AG04449 (cell line): ENCODE results near the gene STARD4.

Experiments
- CTCF ChIA-PET: fragments of 350-600 bp; formaldehyde crosslinking; extraction: SDS; loops from one replicate; lab custom pipeline; 2021; ENCODE audit warnings: antibody characterized with exemption; lab: Yijun Ruan, JAX
- POLR2A ChIA-PET: fragments of 400-600, 350-600 bp; formaldehyde crosslinking; extraction: SDS; loops from one replicate; lab custom pipeline; 2020; ENCODE audit warnings: antibody characterized with exemption, inconsistent platforms; lab: Yijun Ruan, JAX
- DNase-seq: peaks from one replicate; pipeline ENCODE4 v3.0.0-alpha.2; 2010; ENCODE audit warnings: low read depth, low spot score
- H3K4me3 ChIP-seq: 2 replicates; pipeline ENCODE4 v1.5.1; 2011; ENCODE audit warnings: low read depth, mild to moderate bottlenecking, control low read depth, low read length
- CTCF ChIP-seq: IDR thresholded peaks from one replicate; pipeline ENCODE4 v1.5.1; 2011; ENCODE audit warnings: mild to moderate bottlenecking, moderate library complexity, low read length, control low read depth, inconsistent platforms; ENCODE audit not compliant: insufficient read depth; ENCODE audit errors: missing control alignments

Gene STARD4

GRCh38 chr5:111507276-111507675, 5.1 kb downstream of the STARD4 start:
- DNase-seq: no peak
- ChIA-PET CTCF (interaction anchor here (1.2 to 1.7 kb wide), 2 partner anchors 24 to 654 kb away, joined by 4 to 10 read pairs; no protein-coding TSS in a partner anchor), POLR2A (no interaction called here)
- no peak overlapping the region for H3K4me3 ChIP-seq
- no peak for TF ChIP-seq CTCF

- DNase-seq: no peak
- no peak overlapping the region for H3K4me3 ChIP-seq
- no peak for TF ChIP-seq CTCF
- ChIA-PET POLR2A (interaction anchor here (0.6 kb wide), 1 partner anchor 662 kb away, joined by 3 read pairs; no protein-coding TSS in a partner anchor), CTCF (interaction anchor here (0.6 to 0.7 kb wide), 2 partner anchors 36 to 172 kb away, joined by 3 to 4 read pairs; no protein-coding TSS in a partner anchor)
Observed at GRCh38 chr5:111505096-111505495, 7.2 kb downstream of the STARD4 start.

- DNase-seq: no peak
- H3K4me3 ChIP-seq: no peak overlapping the region
- TF ChIP-seq CTCF: no peak
- POLR2A ChIA-PET: no interaction called here
- CTCF ChIA-PET: no interaction called here
Observed at GRCh38 chr5:111502956-111503355, 9.4 kb downstream of the STARD4 start.

- DNase-seq: no peak
- ChIA-PET CTCF (interaction anchor here (2.5 kb wide), 2 partner anchors 33 to 34 kb away, joined by 6 to 14 read pairs; no protein-coding TSS in a partner anchor), POLR2A (no interaction called here)
- no peak for TF ChIP-seq CTCF
- no peak overlapping the region for H3K4me3 ChIP-seq
Observed at GRCh38 chr5:111498346-111498745, 14.0 kb downstream of the STARD4 start.

GRCh38 chr5:111495159-111495558, 17.2 kb downstream of the STARD4 start:
- TF ChIP-seq CTCF: no peak
- ChIA-PET CTCF (interaction anchor here (1.1 to 1.3 kb wide), 2 partner anchors 336 to 680 kb away, joined by 3 to 4 read pairs; no protein-coding TSS in a partner anchor), POLR2A (no interaction called here)
- no peak for DNase-seq
- no peak overlapping the region for H3K4me3 ChIP-seq

- no peak overlapping the region for H3K4me3 ChIP-seq
- no peak for TF ChIP-seq CTCF
- ChIA-PET POLR2A (no interaction called here), CTCF (interaction anchor here (1.3 to 1.4 kb wide), 2 partner anchors 336 to 681 kb away, joined by 3 to 4 read pairs; no protein-coding TSS in a partner anchor)
- no peak for DNase-seq
Observed at GRCh38 chr5:111494355-111494999, 17.9 kb downstream of the STARD4 start.
